Ovary (tissue), 9 donors: ENCODE data around the gene CACNA2D4. TPM values are rescaled to one million over a fixed set of nuclear protein-coding genes. Genes with fewer than 3 reads are reported as not detected.
A peak's percentile ranks its signal among the peaks of the same experiment; 100 is the strongest.

Source experiments
- DNase-seq, 5 donors: peaks; one replicate each; pipeline ENCODE4 v3.0.0-alpha.2; 2019 to 2020
- H3K27ac ChIP-seq, 2 donors: fragments of 200-600 bp; one replicate each; pipeline versions ENCODE4 v1.5.1 to v1.8.0; 2019 to 2022
- H3K27me3 ChIP-seq: fragments of 200-600 bp; one replicate; pipeline ENCODE4 v1.8.0; 2022
- H3K36me3 ChIP-seq: fragments of 200-600 bp; sonication (generic); one replicate; pipeline ENCODE4 v1.5.1; 2019
- H3K4me1 ChIP-seq: one replicate; pipeline ENCODE4 v1.8.1; 2013; ENCODE audit warnings: mild to moderate bottlenecking, moderate library complexity; ENCODE audit not compliant: insufficient read depth
- H3K4me3 ChIP-seq: fragments of 200-600 bp; sonication (generic); one replicate; pipeline ENCODE4 v1.5.1; 2017
- H3K9me3 ChIP-seq, 2 donors: fragments of 200-600 bp in 1 of 2; sonication (generic) in 1 of 2; one replicate each; pipeline versions ENCODE4 v1.5.1 to v1.8.1; 2013 to 2019; ENCODE audit warnings: mild to moderate bottlenecking in 1 of 2, moderate library complexity in 1 of 2
- EP300 ChIP-seq: sonication (generic); formaldehyde crosslinking; IDR thresholded peaks from one replicate; pipeline ENCODE4 v1.6.1; 2017; ENCODE audit warnings: antibody characterized with exemption
- POLR2A ChIP-seq: fragments of 450-650 bp; IDR thresholded peaks from one replicate; pipeline ENCODE4 v1.6.1; 2017; ENCODE audit warnings: antibody characterized with exemption, mild to moderate bottlenecking, moderate library complexity
- WGBS, 3 donors: extraction: QIAGEN DNeasy Blood & Tissue Kit in 1 of 3; methylation state at CpG; one replicate each; pipeline versions ENCODE4 v1.1.5 to v1.1.7; 2013 to 2017; 5-methylcytosine and 5-hydroxymethylcytosine counted together
- intact Hi-C, 4 donors: fragments of 100-400 bp; cut with DNase I; formaldehyde crosslinking; loops; one replicate each; pipeline versions ENCODE4 v1.11.0 to v1.15.1; 2022 to 2023
- polyA plus RNA-seq, 2 donors: library from polyadenylated mRNA; stranded (reverse); fragments of 200-250 nt in 1 of 2; fragments of 350-450 nt in 1 of 2; fragmentation: Illumina TruSeq in 1 of 2; extraction: RNeasy Lipid Tissue Mini Kit (QIAGEN cat#74804) in 1 of 2; gene quantifications; one replicate each; pipeline ENCODE4 v1.2.3, GENCODE V29; 2013 to 2014
- total RNA-seq, 7 donors: library from RNA; depleted of rRNA in 2 of 7; stranded (reverse); fragments of >200 nt in 2 of 7; fragmentation: NEBNext Ultra II Directional in 3 of 7; extraction: Animal tissue kit (Norgen Biotek cat#: 25700) in 3 of 7; gene quantifications; one replicate each; pipeline versions ENCODE4 v1.1.0 to v1.2.4, GENCODE V29; 2016 to 2023
- TF ChIP-seq, protein P1 (sequence below), 3 donors: fragments of 450-650 bp in 2 of 3; fragments of 200-600 bp in 1 of 3; IDR thresholded peaks; one replicate each; pipeline versions ENCODE4 v1.5.1 to v1.8.0; 2016 to 2022; ENCODE audit warnings: antibody characterized with exemption in 3 of 3, mild to moderate bottlenecking in 1 of 3
- donor health status: DM: no; HTN: no; CAD: no; lungs with moderate emphysema.
- donor health status: DM: no; HTN: no; CAD: no.
- donor health status: Bipolar disorder and iron deficiency.
- donor health status: DM: yes; HTN: yes; CAD: no.
- donor health status: DM: no; HTN: no; CAD: no.
- donor health status: DM: yes; HTN: yes; CAD: no.

The CACNA2D4 gene
- total and polyA plus RNA-seq, 9 donors: 2.1 to 6.8 (median 3.2) TPM

- no peaks in the 10 kb centered on the region for H3K4me1 ChIP-seq
- no peak overlapping the region for H3K4me3 ChIP-seq
- H3K27me3 ChIP-seq: no peaks in the 10 kb centered on the region
- DNase-seq: peak in 2 of 5 donors; percentile 3 to 14
- intact Hi-C loops: loop anchor here in 1 of 4 donors (10.0 kb wide), 1 partner anchor 103 kb away; the partner anchor contains the start of gene LRTM2
- H3K27ac ChIP-seq: no peak overlapping the region
- H3K36me3 ChIP-seq: no peaks in the 10 kb centered on the region
- TF ChIP-seq POLR2A (no peak), EP300 (no peak)
- TF ChIP-seq, protein P1, sequence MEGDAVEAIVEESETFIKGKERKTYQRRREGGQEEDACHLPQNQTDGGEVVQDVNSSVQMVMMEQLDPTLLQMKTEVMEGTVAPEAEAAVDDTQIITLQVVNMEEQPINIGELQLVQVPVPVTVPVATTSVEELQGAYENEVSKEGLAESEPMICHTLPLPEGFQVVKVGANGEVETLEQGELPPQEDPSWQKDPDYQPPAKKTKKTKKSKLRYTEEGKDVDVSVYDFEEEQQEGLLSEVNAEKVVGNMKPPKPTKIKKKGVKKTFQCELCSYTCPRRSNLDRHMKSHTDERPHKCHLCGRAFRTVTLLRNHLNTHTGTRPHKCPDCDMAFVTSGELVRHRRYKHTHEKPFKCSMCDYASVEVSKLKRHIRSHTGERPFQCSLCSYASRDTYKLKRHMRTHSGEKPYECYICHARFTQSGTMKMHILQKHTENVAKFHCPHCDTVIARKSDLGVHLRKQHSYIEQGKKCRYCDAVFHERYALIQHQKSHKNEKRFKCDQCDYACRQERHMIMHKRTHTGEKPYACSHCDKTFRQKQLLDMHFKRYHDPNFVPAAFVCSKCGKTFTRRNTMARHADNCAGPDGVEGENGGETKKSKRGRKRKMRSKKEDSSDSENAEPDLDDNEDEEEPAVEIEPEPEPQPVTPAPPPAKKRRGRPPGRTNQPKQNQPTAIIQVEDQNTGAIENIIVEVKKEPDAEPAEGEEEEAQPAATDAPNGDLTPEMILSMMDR (IDR thresholded peaks at IDR 0.05): no peak
- no peaks in the 10 kb centered on the region for H3K9me3 ChIP-seq
- 44 to 53% (median 48%) methylated on average over 15 of the region's 15 CpGs for WGBS, 3 donors
These were observed 9.4 kb upstream of the CACNA2D4 start for GRCh38 chr12:1927751-1928351.

- H3K36me3 ChIP-seq: no peaks in the 10 kb centered on the region
- TF ChIP-seq POLR2A (no peak), EP300 (no peak)
- TF ChIP-seq, protein P1 (IDR thresholded peaks at IDR 0.05): no peak
- peak in 1 of 5 donors; percentile 0 for DNase-seq
- H3K4me1 ChIP-seq: no peaks in the 10 kb centered on the region
- no peak overlapping the region for H3K4me3 ChIP-seq
- intact Hi-C loops: loop anchor here in 1 of 4 donors (10.0 kb wide), 1 partner anchor 102 kb away; the partner anchor contains the start of gene LRTM2
- no peak overlapping the region for H3K27ac ChIP-seq
- H3K27me3 ChIP-seq: no peaks in the 10 kb centered on the region
- 90 to 93% (median 92%) methylated on average over 11 of the region's 11 CpGs for WGBS, 3 donors
- H3K9me3 ChIP-seq: no peaks in the 10 kb centered on the region
These were observed 8.7 kb upstream of the CACNA2D4 start for GRCh38 chr12:1927051-1927680.

- no peak for TF ChIP-seq POLR2A
- TF ChIP-seq, protein P1 (IDR thresholded peaks at IDR 0.05): no peak
- TF ChIP-seq EP300: no peak
- Histone ChIP-seq H3K27ac (no peak overlapping the region), H3K36me3 (no peaks in the 10 kb centered on the region), H3K4me1 (no peaks in the 10 kb centered on the region), H3K9me3 (no peaks in the 10 kb centered on the region), H3K4me3 (no peak overlapping the region), H3K27me3 (no peaks in the 10 kb centered on the region)
- no peak for DNase-seq
- intact Hi-C loops: loop anchor here in 1 of 4 donors (10.0 kb wide), 1 partner anchor 101 kb away; the partner anchor contains the start of gene LRTM2
- 61 to 66% (median 63%) methylated on average over 7 of the region's 7 CpGs for WGBS, 3 donors
These were observed 7.8 kb upstream of the CACNA2D4 start for GRCh38 chr12:1926251-1926657.

- no peaks in the 10 kb centered on the region for H3K36me3 ChIP-seq
- intact Hi-C loops: loop anchor here in 1 of 4 donors (10.0 kb wide), 1 partner anchor 101 kb away; the partner anchor contains the start of gene LRTM2
- H3K4me3 ChIP-seq: no peak overlapping the region
- TF ChIP-seq POLR2A (no peak), EP300 (no peak)
- TF ChIP-seq, protein P1 (IDR thresholded peaks at IDR 0.05): no peak
- H3K27me3 ChIP-seq: no peaks in the 10 kb centered on the region
- no peaks in the 10 kb centered on the region for H3K9me3 ChIP-seq
- DNase-seq: no peak
- WGBS, 3 donors: 54 to 69% (median 59%) methylated on average over 3 of the region's 3 CpGs
- no peak overlapping the region for H3K27ac ChIP-seq
- H3K4me1 ChIP-seq: no peaks in the 10 kb centered on the region
These were observed 7.2 kb upstream of the CACNA2D4 start for GRCh38 chr12:1925684-1926006.
